Activated B cell treated with CpG ODN at 0.5 μM for 24 hours (primary cell): Measurements from ENCODE around the gene CYBC1. TPM values are rescaled to one million over a fixed set of nuclear protein-coding genes. Genes with fewer than 3 reads are reported as not detected.

ENCODE experiments used
- ATAC-seq: fragments of 200-7000 bp; cut with Tn5 transposase; one replicate; pipeline ENCODE4 v1.10.0; 2021; ENCODE audit warnings: low read depth, mild to moderate bottlenecking, moderate library complexity
- CTCF ChIA-PET: fragments of 350-600 bp; sonication (Branson Sonifier 250); formaldehyde crosslinking; loops from one replicate; lab custom pipeline; 2021; ENCODE audit warnings: antibody characterized with exemption; lab: Charles Lee
- POLR2A ChIA-PET: fragments of 350-600 bp; sonication (Branson Sonifier 250); formaldehyde crosslinking; loops from one replicate; lab custom pipeline; 2021; ENCODE audit warnings: antibody characterized with exemption; lab: Charles Lee
- DNase-seq: peaks from one replicate; pipeline ENCODE4 v3.0.0; 2022
- H3K27ac Mint-ChIP-seq: one replicate; pipeline ENCODE4 v1.8.0; 2020; ENCODE audit warnings: mixed read lengths
- H3K27me3 Mint-ChIP-seq: one replicate; pipeline ENCODE4 v1.8.0; 2021; ENCODE audit warnings: mixed read lengths
- H3K36me3 Mint-ChIP-seq: one replicate; pipeline ENCODE4 v1.8.0; 2021; ENCODE audit warnings: low read depth, mixed read lengths
- H3K4me1 Mint-ChIP-seq: one replicate; pipeline ENCODE4 v1.8.0; 2021; ENCODE audit warnings: mixed read lengths
- H3K4me3 Mint-ChIP-seq: one replicate; pipeline ENCODE4 v1.8.0; 2020; ENCODE audit warnings: mild to moderate bottlenecking, mixed read lengths
- H3K9me3 Mint-ChIP-seq: one replicate; pipeline ENCODE4 v1.8.0; 2020; ENCODE audit warnings: mixed read lengths
- CTCF ChIP-seq: fragments of 200-600 bp; IDR thresholded peaks from one replicate; pipeline ENCODE4 v1.8.0; 2022; ENCODE audit warnings: antibody characterized with exemption, mild to moderate bottlenecking
- intact Hi-C: fragments of 100-400 bp; cut with micrococcal nuclease; formaldehyde crosslinking; loops from one replicate; pipeline ENCODE4 v1.15.1; 2024
- total RNA-seq: library from RNA; stranded (reverse); gene quantifications from 2 replicates; pipeline ENCODE4 v1.2.3, GENCODE V29; 2022

CYBC1 gene
- total RNA-seq, 1 donor from 2014 or later = 501 TPM

GRCh38 chr17:82435601-82436583 lies 14.7 kb downstream of the CYBC1 start:
- TF ChIP-seq CTCF = no peak
- ATAC-seq (no peak), DNase-seq (no peak)
- CTCF ChIA-PET = no interaction called here
- no peaks in the 10 kb centered on the region for H3K27me3 Mint-ChIP-seq
- peak overlapping the region; percentile 78 for H3K27ac Mint-ChIP-seq
- POLR2A ChIA-PET = interaction anchor here (10.6 kb wide), 1 partner anchor 13 kb away, joined by 130 read pairs; the partner anchor contains the start of gene CYBC1
- no peaks in the 10 kb centered on the region for H3K9me3 Mint-ChIP-seq
- H3K4me3 Mint-ChIP-seq = no peak overlapping the region
- intact Hi-C loops = loop anchor here (2.0 kb wide), 1 partner anchor 17 kb away; the partner anchor contains the start of genes HEXD and OGFOD3
- H3K36me3 Mint-ChIP-seq = peaks cover 24% of the 10 kb centered on the region
- peaks cover 48% of the 10 kb centered on the region for H3K4me1 Mint-ChIP-seq

DNA sequence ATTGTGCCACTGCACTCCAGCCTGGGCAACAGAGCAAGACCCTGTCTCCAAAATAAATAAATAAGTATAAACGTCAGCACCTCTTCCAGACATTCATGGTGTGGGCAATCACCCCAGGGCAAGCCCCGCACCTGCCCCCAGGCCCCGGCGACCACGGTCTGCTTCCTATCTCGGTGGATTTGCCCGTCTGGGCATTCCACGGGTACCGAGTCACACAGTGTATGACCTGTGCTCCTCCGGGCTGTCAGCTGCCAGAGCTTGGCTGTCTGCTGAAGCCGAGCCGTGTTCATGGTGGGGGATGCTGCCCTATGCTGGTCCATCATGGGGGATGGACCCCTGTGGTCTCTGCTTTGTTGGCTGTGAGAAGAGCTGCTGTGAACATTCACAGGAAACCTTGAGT lies 15.4 kb downstream of the CYBC1 start:
- DNase-seq = no peak
- peak overlapping the region; percentile 78 for H3K27ac Mint-ChIP-seq
- TF ChIP-seq CTCF = no peak
- peaks cover 45% of the 10 kb centered on the region for H3K4me1 Mint-ChIP-seq
- intact Hi-C loops = loop anchor here (2.0 kb wide), 1 partner anchor 16 kb away; the partner anchor contains the start of genes HEXD and OGFOD3
- ChIA-PET CTCF (no interaction called here), POLR2A (interaction anchor here (0.9 to 10.6 kb wide), 3 partner anchors 9 to 13 kb away, joined by 3 to 130 read pairs (median 4); partner anchors contain the start of gene CYBC1)
- H3K4me3 Mint-ChIP-seq = no peak overlapping the region
- H3K9me3 Mint-ChIP-seq = no peaks in the 10 kb centered on the region
- ATAC-seq = no peak
- H3K27me3 Mint-ChIP-seq = no peaks in the 10 kb centered on the region
- H3K36me3 Mint-ChIP-seq = peaks cover 19% of the 10 kb centered on the region

DNA sequence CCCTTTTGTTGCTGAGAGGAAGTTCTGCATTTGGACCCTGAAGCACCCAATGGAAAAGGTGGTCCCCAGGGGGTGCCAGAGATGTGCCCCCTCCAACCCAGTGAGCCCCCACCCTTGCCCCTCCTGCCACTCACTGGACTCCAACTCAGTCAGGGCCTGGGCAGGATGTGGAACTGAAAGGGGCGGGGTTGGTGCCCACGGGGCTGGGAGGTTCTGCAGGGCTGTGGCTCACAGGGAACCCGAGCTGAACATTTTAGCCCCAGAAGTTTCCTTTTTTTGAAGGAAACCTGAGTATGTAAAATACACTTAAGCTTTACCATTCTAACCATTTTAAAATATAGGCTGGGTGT lies 16.4 kb downstream of the CYBC1 start:
- Mint-ChIP-seq H3K27me3 (no peaks in the 10 kb centered on the region), H3K27ac (peak overlapping the region; percentile 78), H3K4me1 (peaks cover 45% of the 10 kb centered on the region), H3K4me3 (peak overlapping the region; percentile 50), H3K9me3 (no peaks in the 10 kb centered on the region), H3K36me3 (peaks cover 28% of the 10 kb centered on the region)
- ChIA-PET CTCF (no interaction called here), POLR2A (interaction anchor here (0.6 to 10.6 kb wide), 6 partner anchors 10 to 206 kb away, joined by 3 to 130 read pairs (median 4); partner anchors contain the start of gene CYBC1)
- no peak for TF ChIP-seq CTCF
- ATAC-seq (peak; percentile 84), DNase-seq (no peak)
- intact Hi-C loops = loop anchor here (1.0 to 2.0 kb wide), 2 partner anchors 15 kb away; partner anchors contain the start of genes HEXD and OGFOD3

- ChIA-PET CTCF (no interaction called here), POLR2A (interaction anchor here (0.7 to 10.6 kb wide), 6 partner anchors 9 to 70 kb away, joined by 3 to 130 read pairs (median 3); partner anchors contain the start of gene CYBC1)
- no peak for TF ChIP-seq CTCF
- DNase-seq (no peak), ATAC-seq (no peak)
- H3K9me3 Mint-ChIP-seq = no peaks in the 10 kb centered on the region
- H3K36me3 Mint-ChIP-seq = peaks cover 29% of the 10 kb centered on the region
- H3K27ac Mint-ChIP-seq = peak overlapping the region; percentile 78
- no peaks in the 10 kb centered on the region for H3K27me3 Mint-ChIP-seq
- H3K4me1 Mint-ChIP-seq = peaks cover 46% of the 10 kb centered on the region
- no peak overlapping the region for H3K4me3 Mint-ChIP-seq
- intact Hi-C loops = loop anchor here (1.0 to 2.0 kb wide), 2 partner anchors 15 to 16 kb away; partner anchors contain the start of genes HEXD and OGFOD3
Observed at GRCh38 chr17:82433560-82434215, 16.9 kb downstream of the CYBC1 start.
